ENCODE data around the gene TEX22. TPM values are rescaled to one million over a fixed set of nuclear protein-coding genes. Genes with fewer than 3 reads are reported as not detected.

Gene TEX22
- polyA plus RNA-seq, 3 donors, result 0.52 to 2.2 (median 0.57) TPM

DNA sequence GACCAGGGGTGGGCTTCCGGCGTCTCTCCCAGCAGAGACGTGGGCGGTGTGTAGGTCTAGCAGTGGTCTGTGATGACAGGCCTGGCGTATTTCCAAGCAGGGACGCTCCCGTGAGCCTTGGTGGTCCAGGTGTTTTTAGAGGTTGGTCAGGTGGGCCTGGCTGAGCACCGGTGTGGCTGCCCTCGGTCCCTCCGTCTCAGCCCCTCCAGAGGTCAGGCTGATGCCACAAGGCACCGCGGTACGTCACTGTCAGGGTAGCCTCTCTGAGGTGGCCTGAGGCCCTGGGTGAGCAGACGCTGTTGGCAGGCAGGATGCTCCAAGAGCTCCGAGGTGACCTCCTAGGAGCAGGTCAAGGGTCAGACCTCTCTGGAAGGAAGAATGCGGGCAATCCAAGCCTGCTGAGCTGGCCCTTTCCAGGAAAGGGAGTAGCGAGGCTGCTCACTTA lies 34.8 kb downstream of the TEX22 start:
- Histone ChIP-seq H3K9me3 (replicated peaks in 1 of 2; ENCODE audit: control insufficient read depth in 1 of 2, insufficient read depth in 1 of 2, low read length in 2 of 2) (no peaks in the 10 kb centered on the region), H3K27ac (ENCODE audit: low read depth in 1 of 2, low read length in 2 of 2) (no peak overlapping the region), H2AFZ (ENCODE audit: insufficient read depth, low read depth, low read length, poor library complexity, severe bottlenecking) (no peak overlapping the region), H3K9ac (ENCODE audit: insufficient read depth, low read length, poor library complexity, severe bottlenecking) (no peak overlapping the region), H3K4me3 (replicated peaks in 1 of 3; ENCODE audit: low read depth in 2 of 3, low read length in 3 of 3) (no peak overlapping the region), H4K20me1 (ENCODE audit: insufficient read depth, low read length) (peaks cover 69% of the 10 kb centered on the region), H3K36me3 (replicated peaks in 1 of 2; ENCODE audit: control insufficient read depth in 1 of 2, insufficient read depth in 2 of 2, low read length in 2 of 2) (peaks cover 2 to 14% of the 10 kb centered on the region in 2 donors), H3K27me3 (ENCODE audit: control insufficient read depth in 2 of 2, insufficient read depth in 2 of 2, low read length in 2 of 2) (no peaks in the 10 kb centered on the region), H3K4me2 (replicated peaks; ENCODE audit: extremely low read depth, low read length, poor library complexity, severe bottlenecking) (no peak overlapping the region), H3K4me1 (ENCODE audit: control insufficient read depth in 1 of 2, insufficient read depth in 2 of 2, low read length in 2 of 2) (no peaks in the 10 kb centered on the region), H3K79me2 (ENCODE audit: insufficient read depth, low read length) (peaks cover 60% of the 10 kb centered on the region)
- intact Hi-C loops (cut with micrococcal nuclease), result no loop called here
- peaks cover 8% of the 10 kb centered on the region for H3K4me1 Mint-ChIP-seq
- H3K9me3 Mint-ChIP-seq, result no peaks in the 10 kb centered on the region
- H3K4me3 Mint-ChIP-seq, result no peak overlapping the region
- 91% methylated on average over 14 of the region's 17 CpGs for WGBS (ENCODE audit: insufficient coverage)
- TF ChIP-seq, protein P1, sequence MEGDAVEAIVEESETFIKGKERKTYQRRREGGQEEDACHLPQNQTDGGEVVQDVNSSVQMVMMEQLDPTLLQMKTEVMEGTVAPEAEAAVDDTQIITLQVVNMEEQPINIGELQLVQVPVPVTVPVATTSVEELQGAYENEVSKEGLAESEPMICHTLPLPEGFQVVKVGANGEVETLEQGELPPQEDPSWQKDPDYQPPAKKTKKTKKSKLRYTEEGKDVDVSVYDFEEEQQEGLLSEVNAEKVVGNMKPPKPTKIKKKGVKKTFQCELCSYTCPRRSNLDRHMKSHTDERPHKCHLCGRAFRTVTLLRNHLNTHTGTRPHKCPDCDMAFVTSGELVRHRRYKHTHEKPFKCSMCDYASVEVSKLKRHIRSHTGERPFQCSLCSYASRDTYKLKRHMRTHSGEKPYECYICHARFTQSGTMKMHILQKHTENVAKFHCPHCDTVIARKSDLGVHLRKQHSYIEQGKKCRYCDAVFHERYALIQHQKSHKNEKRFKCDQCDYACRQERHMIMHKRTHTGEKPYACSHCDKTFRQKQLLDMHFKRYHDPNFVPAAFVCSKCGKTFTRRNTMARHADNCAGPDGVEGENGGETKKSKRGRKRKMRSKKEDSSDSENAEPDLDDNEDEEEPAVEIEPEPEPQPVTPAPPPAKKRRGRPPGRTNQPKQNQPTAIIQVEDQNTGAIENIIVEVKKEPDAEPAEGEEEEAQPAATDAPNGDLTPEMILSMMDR (IDR thresholded peaks at IDR 0.05), result no peak
- peak overlapping the region in 1 of 7 donors; percentile 31 for H3K27ac Mint-ChIP-seq
- peaks cover 0 to 2% (median 0%) of the 10 kb centered on the region in 3 donors for H3K27me3 Mint-ChIP-seq (ENCODE audit: low read depth in 3 of 3)
- DNase-seq, result no peak
- H3K36me3 Mint-ChIP-seq, result peaks cover 4 to 38% of the 10 kb centered on the region in 2 donors

GRCh38 chr14:105436402-105436801 lies 38.1 kb downstream of the TEX22 start:
- H3K27ac Mint-ChIP-seq, result no peak overlapping the region
- peaks cover 51% of the 10 kb centered on the region for H3K79me2 ChIP-seq (ENCODE audit: insufficient read depth, low read length)
- H3K4me1 ChIP-seq (ENCODE audit: control insufficient read depth in 1 of 2, insufficient read depth in 2 of 2, low read length in 2 of 2), result no peaks in the 10 kb centered on the region
- intact Hi-C loops (cut with micrococcal nuclease), result no loop called here
- no peaks in the 10 kb centered on the region for H3K27me3 Mint-ChIP-seq (ENCODE audit: low read depth in 3 of 3)
- H3K9ac ChIP-seq (ENCODE audit: insufficient read depth, low read length, poor library complexity, severe bottlenecking), result no peak overlapping the region
- 92% methylated on average over 8 of the region's 12 CpGs for WGBS (ENCODE audit: insufficient coverage)
- peaks cover 4 to 39% of the 10 kb centered on the region in 2 donors for H3K36me3 Mint-ChIP-seq
- peaks cover 7% of the 10 kb centered on the region for H3K4me1 Mint-ChIP-seq
- H3K9me3 Mint-ChIP-seq, result no peaks in the 10 kb centered on the region
- no peak overlapping the region for H3K4me3 ChIP-seq (replicated peaks in 1 of 3; ENCODE audit: low read depth in 2 of 3, low read length in 3 of 3)
- no peak overlapping the region for H3K4me2 ChIP-seq (replicated peaks; ENCODE audit: extremely low read depth, low read length, poor library complexity, severe bottlenecking)
- H2AFZ ChIP-seq (ENCODE audit: insufficient read depth, low read depth, low read length, poor library complexity, severe bottlenecking), result no peak overlapping the region
- H3K27ac ChIP-seq (ENCODE audit: low read depth in 1 of 2, low read length in 2 of 2), result no peak overlapping the region
- no peak overlapping the region for H3K4me3 Mint-ChIP-seq
- TF ChIP-seq, protein P1 (IDR thresholded peaks at IDR 0.05), result no peak
- no peaks in the 10 kb centered on the region for H3K27me3 ChIP-seq (ENCODE audit: control insufficient read depth in 2 of 2, insufficient read depth in 2 of 2, low read length in 2 of 2)
- no peak for DNase-seq
- H3K9me3 ChIP-seq (replicated peaks in 1 of 2; ENCODE audit: control insufficient read depth in 1 of 2, insufficient read depth in 1 of 2, low read length in 2 of 2), result no peaks in the 10 kb centered on the region
- peaks cover 12 to 29% of the 10 kb centered on the region in 2 donors for H3K36me3 ChIP-seq (replicated peaks in 1 of 2; ENCODE audit: control insufficient read depth in 1 of 2, insufficient read depth in 2 of 2, low read length in 2 of 2)
- H4K20me1 ChIP-seq (ENCODE audit: insufficient read depth, low read length), result peaks cover 68% of the 10 kb centered on the region
